Stimulated activated naive CD8-positive, alpha-beta T cell treated with anti-CD3 and anti-CD28 coated beads, Interleukin-15, Interleukin-2, amounts not matched to agents 100 ng/mL and 50 ng/mL, for 24 hours (primary cell): ENCODE results near the gene PUS1.
"Not testable (repeated sequence)": the region's sequence is repeated elsewhere in the genome, so short reads cannot be mapped to it uniquely, and the experiment has no call there.

Source experiments
- H3K27ac Mint-ChIP-seq: one replicate; pipeline ENCODE4 v1.8.0; 2021; ENCODE audit warnings: mild to moderate bottlenecking, mixed read lengths
- H3K27me3 Mint-ChIP-seq: one replicate; pipeline ENCODE4 v1.8.0; 2021; ENCODE audit warnings: mixed read lengths
- H3K36me3 Mint-ChIP-seq: one replicate; pipeline ENCODE4 v1.8.0; 2021; ENCODE audit warnings: low read depth, mixed read lengths
- H3K4me1 Mint-ChIP-seq: one replicate; pipeline ENCODE4 v1.8.0; 2021; ENCODE audit warnings: low read depth, mixed read lengths
- H3K4me3 Mint-ChIP-seq: one replicate; pipeline ENCODE4 v1.8.0; 2021; ENCODE audit warnings: mild to moderate bottlenecking, mixed read lengths
- H3K9me3 Mint-ChIP-seq: one replicate; pipeline ENCODE4 v1.8.0; 2021; ENCODE audit warnings: mixed read lengths

The PUS1 gene

DNA sequence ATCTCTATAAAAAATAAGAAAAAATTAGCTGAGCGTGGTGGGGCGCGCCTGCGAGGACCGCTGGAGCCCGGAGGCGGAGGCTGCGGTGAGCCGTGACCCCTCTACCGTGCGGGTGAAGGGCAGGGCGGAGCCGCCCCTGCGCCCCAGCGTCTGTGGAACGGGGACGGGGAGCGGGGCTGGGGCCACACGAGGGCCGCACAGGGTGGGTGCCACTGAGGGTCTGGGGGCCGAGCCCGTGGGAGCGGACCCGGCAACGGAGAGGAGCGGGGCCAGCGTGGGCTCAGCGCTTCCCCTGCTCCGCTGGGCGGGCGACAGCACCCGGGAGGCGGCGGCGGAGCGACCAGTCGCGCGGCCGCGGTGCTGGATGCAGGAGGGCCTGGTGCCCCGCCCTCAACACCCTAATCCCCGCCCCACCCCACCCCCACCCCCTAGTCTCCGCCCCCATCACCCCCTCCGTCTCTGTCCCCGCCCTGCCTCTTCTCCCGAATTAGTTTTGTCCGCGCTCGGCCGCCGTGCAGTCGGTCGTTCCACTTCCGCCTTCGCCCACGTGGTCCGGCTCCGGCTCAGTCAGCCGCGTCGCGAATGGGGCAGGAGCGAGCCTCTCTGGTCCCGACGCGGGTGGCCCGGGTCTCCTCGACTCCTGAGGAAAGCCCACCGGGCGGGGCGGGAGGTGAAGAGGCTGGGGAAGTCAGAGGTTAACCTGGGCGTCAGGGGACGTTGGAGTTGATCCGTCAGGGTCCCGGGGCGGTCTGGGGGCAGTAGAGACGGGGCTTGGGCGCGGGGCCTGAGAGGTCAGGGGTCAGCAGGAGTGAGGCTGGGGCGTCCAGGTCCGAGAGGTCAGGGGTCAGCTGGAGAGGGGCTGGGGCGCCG lies at the start of gene PUS1:
TSS of gene PUS1 (plus strand) at position 566 of the 870 bp plus-strand sequence. CDS start 447 bp downstream, outside the sequence.
- peak within 1 kb of the TSS; percentile 91 for H3K4me3 Mint-ChIP-seq
- H3K4me1 Mint-ChIP-seq = peaks cover 39% of the 10 kb centered on the region
- H3K36me3 Mint-ChIP-seq = peaks cover 33% of the 10 kb centered on the region
- H3K27me3 Mint-ChIP-seq = no peaks in the 10 kb centered on the region
- no peaks in the 10 kb centered on the region for H3K9me3 Mint-ChIP-seq
- peak within 1 kb of the TSS; percentile 90 for H3K27ac Mint-ChIP-seq

DNA sequence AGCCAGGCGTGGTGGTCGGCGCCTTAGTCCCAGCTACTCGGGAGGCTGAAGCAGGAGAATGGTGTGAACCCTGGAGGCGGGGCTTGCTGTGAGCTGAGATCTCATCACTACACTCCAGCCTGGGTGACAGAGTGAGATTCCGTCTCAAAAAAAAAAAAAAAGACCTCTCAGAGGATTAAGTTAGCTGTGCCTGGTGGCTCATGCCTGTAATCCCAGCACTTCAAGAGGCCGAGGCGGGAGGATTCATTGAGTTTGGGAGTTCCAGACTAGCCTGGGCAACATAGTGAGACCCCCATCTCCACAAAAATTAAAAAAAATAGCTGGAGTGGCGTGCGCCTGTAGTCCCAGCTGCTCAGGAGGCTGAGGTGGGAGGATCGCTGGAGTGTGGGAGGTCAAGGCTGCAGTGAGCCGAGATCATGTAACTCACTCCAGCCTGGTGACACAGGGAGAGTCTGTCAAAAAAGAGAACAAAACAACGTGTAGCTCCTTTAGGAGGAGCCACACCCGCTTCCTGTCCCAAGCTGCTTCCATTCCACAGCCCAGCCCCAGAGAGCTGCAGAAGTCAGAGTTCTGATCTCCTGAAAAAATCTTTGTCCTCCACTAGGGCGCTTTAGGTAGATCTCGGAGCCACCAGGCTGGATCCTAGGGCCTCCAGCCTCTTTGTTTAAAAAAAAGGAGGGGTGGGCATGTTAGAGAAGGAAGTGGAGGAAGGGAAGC lies 46.1 kb upstream of the PUS1 start:
- no peaks in the 10 kb centered on the region for H3K36me3 Mint-ChIP-seq
- H3K4me3 Mint-ChIP-seq = no peak overlapping the region
- H3K27me3 Mint-ChIP-seq = no peaks in the 10 kb centered on the region
- H3K27ac Mint-ChIP-seq = no peak overlapping the region
- H3K4me1 Mint-ChIP-seq = no peaks in the 10 kb centered on the region
- peaks cover 7% of the 10 kb centered on the region for H3K9me3 Mint-ChIP-seq

GRCh38 chr12:131883521-131883900 lies 45.6 kb upstream of the PUS1 start:
- no peaks in the 10 kb centered on the region for H3K4me1 Mint-ChIP-seq

DNA sequence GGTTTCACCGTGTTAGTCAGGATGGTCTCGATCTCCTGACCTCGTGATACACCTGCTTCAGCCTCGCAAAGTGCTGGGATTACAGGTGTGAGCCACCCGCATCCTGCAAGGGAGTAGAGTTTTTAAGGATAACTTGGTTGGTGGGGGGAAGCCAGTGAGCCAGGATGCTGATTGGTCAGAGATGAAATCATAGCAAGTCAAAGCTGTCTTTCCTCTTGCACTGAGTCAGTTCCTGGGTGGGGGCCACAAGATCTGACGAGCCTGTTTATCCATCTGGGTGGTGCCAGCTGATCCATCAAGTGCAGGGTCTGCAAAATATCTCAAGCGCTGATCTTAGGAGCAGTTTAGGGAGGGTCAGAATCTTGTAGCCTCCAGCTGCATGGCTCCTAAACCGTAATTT lies 44.0 kb upstream of the PUS1 start:
- H3K36me3 Mint-ChIP-seq, H3K27ac Mint-ChIP-seq, H3K9me3 Mint-ChIP-seq, H3K4me1 Mint-ChIP-seq, H3K4me3 Mint-ChIP-seq, H3K27me3 Mint-ChIP-seq: not testable (repeated sequence)

More at GRCh38 chr12:131883521-131883900, 45.6 kb upstream of the PUS1 start:
- Mint-ChIP-seq H3K27ac (no peak overlapping the region), H3K9me3 (peaks cover 7% of the 10 kb centered on the region), H3K36me3 (no peaks in the 10 kb centered on the region), H3K4me3 (no peak overlapping the region), H3K27me3 (no peaks in the 10 kb centered on the region)

DNA sequence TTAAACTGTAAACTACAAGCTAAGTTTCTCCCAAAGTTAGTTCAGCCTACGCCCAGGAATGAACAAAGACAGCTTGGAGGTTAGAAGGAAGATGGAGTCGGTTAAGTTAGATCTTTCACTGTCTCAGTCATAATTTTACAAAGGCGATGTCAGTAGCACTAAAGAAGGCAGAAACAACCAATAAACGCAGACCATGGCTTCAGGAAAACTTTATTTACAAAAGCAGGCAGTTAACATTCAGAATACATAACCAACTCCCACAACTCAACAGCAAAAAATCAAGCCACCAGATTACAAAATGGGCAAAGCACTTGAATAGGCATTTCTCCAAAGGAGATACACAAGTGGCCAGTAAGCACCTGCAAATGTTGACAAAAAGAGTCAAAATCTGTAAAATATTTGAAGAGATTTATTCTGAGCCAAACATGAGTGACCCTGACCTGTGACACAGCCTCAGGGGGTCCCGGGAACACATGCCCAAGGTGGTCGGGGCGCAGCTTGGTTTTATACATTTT lies 43.5 kb upstream of the PUS1 start:
- peaks cover 7% of the 10 kb centered on the region for H3K9me3 Mint-ChIP-seq
- H3K27me3 Mint-ChIP-seq = no peaks in the 10 kb centered on the region
- no peaks in the 10 kb centered on the region for H3K4me1 Mint-ChIP-seq
- H3K27ac Mint-ChIP-seq = no peak overlapping the region
- H3K36me3 Mint-ChIP-seq = no peaks in the 10 kb centered on the region
- H3K4me3 Mint-ChIP-seq = no peak overlapping the region

- H3K4me1 Mint-ChIP-seq, H3K27ac Mint-ChIP-seq, H3K36me3 Mint-ChIP-seq, H3K27me3 Mint-ChIP-seq, H3K9me3 Mint-ChIP-seq, H3K4me3 Mint-ChIP-seq: not testable (repeated sequence)
Measured at GRCh38 chr12:131891722-131892121, 37.4 kb upstream of the PUS1 start.

DNA sequence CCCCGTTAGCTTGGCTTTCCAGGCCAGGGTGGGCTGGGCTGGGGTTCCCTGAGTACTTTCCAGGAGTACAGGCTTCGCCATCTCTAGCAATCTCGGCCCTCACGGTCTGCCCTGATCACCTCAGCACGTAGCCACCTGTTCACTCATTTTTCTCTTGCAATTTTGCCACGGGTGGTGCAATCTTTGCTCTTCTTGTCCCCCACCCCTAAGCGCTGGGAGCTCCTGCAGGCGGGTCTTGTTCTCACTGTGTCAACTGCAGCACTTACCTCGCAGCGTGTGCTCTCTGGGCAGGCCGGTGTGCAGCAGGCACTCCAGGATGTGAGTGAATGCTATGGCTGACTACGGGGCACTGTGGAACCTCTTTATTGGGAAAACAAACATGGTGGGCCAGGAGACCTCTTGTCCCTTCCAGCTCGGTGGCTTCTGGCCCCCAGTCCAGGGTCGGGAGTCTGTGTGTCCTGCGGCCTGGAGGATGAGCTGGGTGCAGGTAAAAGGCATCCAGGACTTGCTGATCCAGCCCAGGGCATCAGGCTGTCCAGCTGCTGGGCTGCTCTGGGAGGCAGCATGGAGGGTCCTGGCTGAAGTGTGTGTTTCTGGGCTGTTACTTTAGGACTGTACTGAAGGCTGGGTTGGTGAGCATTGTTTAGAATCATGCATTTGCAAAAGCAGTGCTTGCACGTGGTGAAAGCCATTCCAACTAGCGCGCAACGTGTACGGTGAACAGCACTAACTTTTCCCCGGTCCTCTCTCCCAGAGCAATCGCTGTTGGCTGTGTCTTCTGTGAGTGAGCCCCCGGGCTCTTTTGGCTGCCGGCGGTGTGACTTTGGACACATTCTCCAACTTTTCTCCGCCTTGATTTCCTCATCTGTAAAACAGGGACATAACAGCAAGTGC lies 36.1 kb upstream of the PUS1 start:
- no peak overlapping the region for H3K27ac Mint-ChIP-seq
- peaks cover 12% of the 10 kb centered on the region for H3K4me1 Mint-ChIP-seq
- no peaks in the 10 kb centered on the region for H3K27me3 Mint-ChIP-seq
- H3K36me3 Mint-ChIP-seq = no peaks in the 10 kb centered on the region
- H3K9me3 Mint-ChIP-seq = no peaks in the 10 kb centered on the region
- no peak overlapping the region for H3K4me3 Mint-ChIP-seq

DNA sequence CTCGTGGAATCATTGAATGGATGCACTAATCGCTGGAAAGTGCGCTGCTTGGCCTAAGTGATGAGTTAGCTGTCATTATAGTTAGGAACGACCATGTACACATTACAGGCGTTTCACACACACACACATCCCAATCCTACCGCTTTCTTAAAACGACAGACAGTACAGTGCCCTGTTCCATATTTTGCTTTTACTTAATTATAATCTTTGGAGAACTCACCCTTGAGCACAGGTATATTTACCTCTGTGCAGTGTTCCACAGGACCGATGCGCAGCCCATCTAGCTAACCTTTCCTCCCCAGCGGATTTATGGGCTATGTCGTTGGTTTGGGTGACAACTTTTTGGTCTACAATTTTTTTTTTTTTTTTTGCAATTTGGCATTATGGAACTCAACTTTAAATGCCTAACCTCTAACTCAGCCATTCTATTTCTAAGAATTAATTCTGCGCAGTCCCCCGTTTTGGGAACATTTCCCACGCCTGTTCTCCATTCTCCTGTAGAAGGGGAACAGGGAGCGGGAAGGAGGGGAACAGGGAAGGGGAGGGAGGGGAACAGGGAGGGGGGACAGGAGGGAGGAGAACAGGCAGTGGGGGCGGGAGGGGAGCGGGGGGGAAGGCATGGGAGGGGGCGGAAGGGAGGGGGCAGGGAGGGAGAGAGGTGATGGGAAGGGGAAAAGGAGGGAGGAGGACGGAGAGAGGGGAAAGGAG lies 35.3 kb upstream of the PUS1 start:
- no peak overlapping the region for H3K27ac Mint-ChIP-seq
- peak overlapping the region; percentile 32 for H3K4me3 Mint-ChIP-seq
- H3K27me3 Mint-ChIP-seq = no peaks in the 10 kb centered on the region
- no peaks in the 10 kb centered on the region for H3K9me3 Mint-ChIP-seq
- H3K36me3 Mint-ChIP-seq = no peaks in the 10 kb centered on the region
- peaks cover 12% of the 10 kb centered on the region for H3K4me1 Mint-ChIP-seq

- peak within 1 kb of the TSS; percentile 67 for H3K27ac Mint-ChIP-seq
- H3K4me1 Mint-ChIP-seq = peaks cover 12% of the 10 kb centered on the region
- peak within 1 kb of the TSS; percentile 83 for H3K4me3 Mint-ChIP-seq
- H3K9me3 Mint-ChIP-seq = no peaks in the 10 kb centered on the region
- H3K36me3 Mint-ChIP-seq = no peaks in the 10 kb centered on the region
- no peaks in the 10 kb centered on the region for H3K27me3 Mint-ChIP-seq
Measured at GRCh38 chr12:131894313-131894860, 34.7 kb upstream of the PUS1 start, which contains the start of gene ULK1. TSS of gene ULK1 (plus strand) at chr12:131894622. CDS start at chr12:131895002, 380 bp downstream.

DNA sequence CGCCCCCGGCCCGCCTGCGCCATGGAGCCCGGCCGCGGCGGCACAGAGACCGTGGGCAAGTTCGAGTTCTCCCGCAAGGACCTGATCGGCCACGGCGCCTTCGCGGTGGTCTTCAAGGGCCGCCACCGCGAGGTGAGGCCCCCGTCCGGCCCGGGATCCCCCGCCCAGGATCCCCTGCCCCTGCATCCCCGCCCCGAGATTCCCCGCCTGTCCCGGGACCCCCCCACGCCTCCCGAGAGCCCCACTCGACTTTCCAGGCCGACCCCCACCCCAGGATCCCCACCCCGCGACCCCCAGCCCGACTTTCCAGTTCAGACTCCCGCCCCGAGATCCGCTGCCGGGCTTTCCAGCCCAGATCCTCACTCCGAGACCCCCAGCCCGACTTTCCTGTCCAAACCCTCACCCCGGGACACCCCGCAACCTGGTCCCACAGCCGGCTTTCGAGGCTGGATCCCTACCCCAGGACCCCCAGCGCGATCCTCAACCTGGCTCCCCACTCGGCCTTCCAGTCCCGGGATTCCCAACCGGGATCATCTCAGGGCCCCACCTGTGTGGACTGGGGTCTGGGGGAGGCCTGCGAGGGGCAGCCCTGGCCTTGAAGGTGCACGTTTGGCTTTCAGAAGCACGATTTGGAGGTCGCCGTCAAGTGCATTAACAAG lies 34.0 kb upstream of the PUS1 start:
- H3K4me1 Mint-ChIP-seq = peaks cover 12% of the 10 kb centered on the region

DNA sequence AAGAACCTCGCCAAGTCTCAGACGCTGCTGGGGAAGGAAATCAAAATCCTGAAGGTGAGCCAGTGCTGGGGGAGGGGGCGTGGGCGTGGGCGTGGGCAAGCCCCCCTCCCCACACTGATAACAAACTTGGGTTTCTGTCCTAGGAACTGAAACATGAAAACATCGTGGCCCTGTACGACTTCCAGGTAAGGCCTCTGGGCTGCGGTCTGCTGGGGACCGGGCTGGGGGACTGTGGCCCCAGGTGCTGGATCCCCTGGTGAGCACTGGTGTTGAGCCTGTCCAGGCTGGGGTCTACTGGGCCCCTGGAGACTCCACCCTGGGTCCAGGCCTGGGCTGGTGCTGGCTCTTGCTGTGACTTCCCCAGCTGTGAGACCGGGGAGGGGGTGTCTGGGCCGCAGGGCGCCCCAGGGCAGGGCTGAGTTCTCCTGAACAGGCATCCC lies 33.4 kb upstream of the PUS1 start:
- no peaks in the 10 kb centered on the region for H3K27me3 Mint-ChIP-seq
- peak overlapping the region; percentile 67 for H3K27ac Mint-ChIP-seq
- no peaks in the 10 kb centered on the region for H3K36me3 Mint-ChIP-seq
- H3K4me1 Mint-ChIP-seq = peaks cover 12% of the 10 kb centered on the region
- peak overlapping the region; percentile 83 for H3K4me3 Mint-ChIP-seq
- no peaks in the 10 kb centered on the region for H3K9me3 Mint-ChIP-seq

More for the DNA sequence above, 34.0 kb upstream of the PUS1 start:
- no peaks in the 10 kb centered on the region for H3K36me3 Mint-ChIP-seq
- H3K9me3 Mint-ChIP-seq = no peaks in the 10 kb centered on the region
- peak overlapping the region; percentile 67 for H3K27ac Mint-ChIP-seq
- H3K4me3 Mint-ChIP-seq = peak overlapping the region; percentile 83
- no peaks in the 10 kb centered on the region for H3K27me3 Mint-ChIP-seq

- Mint-ChIP-seq H3K9me3 (no peaks in the 10 kb centered on the region), H3K27me3 (no peaks in the 10 kb centered on the region), H3K4me1 (peaks cover 12% of the 10 kb centered on the region), H3K4me3 (peak overlapping the region; percentile 83), H3K27ac (no peak overlapping the region), H3K36me3 (no peaks in the 10 kb centered on the region)
Measured at GRCh38 chr12:131896080-131896810, 32.8 kb upstream of the PUS1 start.

GRCh38 chr12:131896811-131897270 lies 32.2 kb upstream of the PUS1 start:
- Mint-ChIP-seq H3K36me3 (no peaks in the 10 kb centered on the region), H3K9me3 (no peaks in the 10 kb centered on the region), H3K27me3 (no peaks in the 10 kb centered on the region), H3K4me1 (peaks cover 12% of the 10 kb centered on the region), H3K27ac (no peak overlapping the region), H3K4me3 (peak overlapping the region; percentile 49)
